HepG2 (cell line): ENCODE results near the gene BEST3. TPM values are rescaled to one million over a fixed set of nuclear protein-coding genes. Genes with fewer than 3 reads are reported as not detected.
A peak's percentile ranks its signal among the peaks of the same experiment; 100 is the strongest.

Experiments
- ATAC-seq: fragments of 200-7000 bp; cut with Tn5 transposase; 3 replicates; pipeline ENCODE4 v1.9.1; 2020; ENCODE audit warnings: mild to moderate bottlenecking, moderate library complexity
- BruUV-seq: library from RNA; stranded (reverse); fragments of 400-500 nt; replicated peaks from 2 replicates; lab custom pipeline; 2021; lab: Mats Ljungman, UMichigan
- CTCF ChIA-PET: fragments of 300-600 bp; formaldehyde crosslinking; extraction: SDS; loops from one replicate; lab custom pipeline; 2021; ENCODE audit warnings: low total read pairs, inconsistent platforms, low intra/inter-chr PET ratio; lab: Yijun Ruan, JAX
- POLR2A ChIA-PET: fragments of 350-600 bp; sonication (Branson Sonifier 250); formaldehyde crosslinking; loops from one replicate; lab custom pipeline; 2020; ENCODE audit warnings: antibody characterized with exemption, inconsistent platforms; lab: Yijun Ruan, JAX
- DNase-seq: peaks from one replicate; pipeline ENCODE4 v3.0.0-alpha.2; 2015; ENCODE audit warnings: low spot score
- FAIRE-seq: peaks from 3 replicates; lab custom pipeline; 2011; peaks lifted over from hg19 to GRCh38; lab: Jason Lieb, UNC
- H2AFZ ChIP-seq: one replicate; pipeline ENCODE4 v1.6.1; 2011; ENCODE audit warnings: low read length, inconsistent platforms
- H3K27ac ChIP-seq: fragments of 300-600 bp; 3 replicates; pipeline ENCODE4 v1.8.0; 2011; ENCODE audit warnings: mixed run types, mild to moderate bottlenecking, mixed read lengths, low read length, inconsistent platforms; ENCODE audit not compliant: insufficient read depth; ENCODE audit errors: extremely low read length
- H3K27me3 ChIP-seq, 2 experiments: fragments of 200-600 bp in 1 of 2; 2 replicates in 1 of 2; 3 replicates in 1 of 2; pipeline versions ENCODE4 v1.6.0 to v1.8.0; 2011; ENCODE audit warnings: low read length in 2 of 2, mild to moderate bottlenecking in 2 of 2, moderate library complexity in 2 of 2, inconsistent platforms in 1 of 2; ENCODE audit not compliant: insufficient read depth in 2 of 2, control insufficient read depth in 1 of 2
- H3K36me3 ChIP-seq, 2 experiments: fragments of 200-600 bp in 1 of 2; replicated peaks in 1 of 2; 2 replicates in 1 of 2; 3 replicates in 1 of 2; pipeline versions ENCODE4 v1.5.1 to v1.8.0; 2011; ENCODE audit warnings: low read length in 2 of 2, inconsistent platforms in 1 of 2; ENCODE audit not compliant: insufficient read depth in 2 of 2, control insufficient read depth in 1 of 2
- H3K4me1 ChIP-seq: 2 replicates; pipeline ENCODE4 v1.5.1; 2012; ENCODE audit warnings: low read length, inconsistent platforms; ENCODE audit not compliant: insufficient read depth
- H3K4me2 ChIP-seq: 2 replicates; pipeline ENCODE4 v1.6.0; 2011; ENCODE audit warnings: low read depth, low read length, inconsistent platforms
- H3K4me3 ChIP-seq, 3 experiments: fragments of 200-600 bp in 1 of 3; sonication (generic), shearing (Covaris generic) in 1 of 3; replicated peaks in 1 of 3; 2 replicates each; pipeline ENCODE4 v1.5.1; 2011 to 2016; ENCODE audit warnings: low read length in 3 of 3, inconsistent platforms in 2 of 3, low read depth in 2 of 3, mild to moderate bottlenecking in 2 of 3, control low read depth in 1 of 3, mixed read lengths in 1 of 3; ENCODE audit not compliant: insufficient read depth in 1 of 3
- H3K79me2 ChIP-seq: one replicate; pipeline ENCODE4 v1.6.1; 2011; ENCODE audit warnings: low read length, inconsistent platforms; ENCODE audit not compliant: insufficient read depth
- H3K9ac ChIP-seq: 2 replicates; pipeline ENCODE4 v1.6.0; 2011; ENCODE audit warnings: mild to moderate bottlenecking, low read depth, low read length, inconsistent platforms; ENCODE audit not compliant: insufficient read depth
- H3K9me3 ChIP-seq: 2 replicates; pipeline ENCODE4 v1.5.1; 2012; ENCODE audit warnings: mild to moderate bottlenecking, low read length
- H4K20me1 ChIP-seq: 2 replicates; pipeline ENCODE4 v1.6.0; 2011; ENCODE audit warnings: inconsistent platforms, mild to moderate bottlenecking, low read length, moderate library complexity; ENCODE audit not compliant: insufficient read depth
- HBP1 ChIP-seq: IDR thresholded peaks from 2 replicates; pipeline ENCODE4 v1.6.1; 2016; ENCODE audit warnings: low read depth, control low read depth
- HOXA5 ChIP-seq: sonication (generic); formaldehyde crosslinking; IDR thresholded peaks from 2 replicates; pipeline ENCODE4 v1.4.0; 2020; ENCODE audit warnings: missing genetic modification reagents
- ISL2 ChIP-seq: sonication (generic); formaldehyde crosslinking; IDR thresholded peaks from 2 replicates; pipeline ENCODE4 v1.5.0; 2020; ENCODE audit warnings: missing genetic modification reagents
- PAWR ChIP-seq: sonication (generic); formaldehyde crosslinking; IDR thresholded peaks from 2 replicates; pipeline ENCODE4 v1.4.0; 2020; ENCODE audit warnings: missing genetic modification reagents, mild to moderate bottlenecking, borderline replicate concordance
- PHF8 ChIP-seq: sonication (generic); formaldehyde crosslinking; IDR thresholded peaks from 2 replicates; pipeline ENCODE4 v1.5.0; 2020; ENCODE audit warnings: missing genetic modification reagents
- RFXANK ChIP-seq: IDR thresholded peaks from 2 replicates; pipeline ENCODE4 v1.6.1; 2016
- RXRA ChIP-seq: sonication (generic); formaldehyde crosslinking; IDR thresholded peaks from 2 replicates; pipeline ENCODE4 v1.5.1; 2020; ENCODE audit warnings: missing genetic modification reagents
- ZBTB43 ChIP-seq: sonication (generic); formaldehyde crosslinking; conservative IDR thresholded peaks from 2 replicates; pipeline ENCODE4 v1.4.0; 2020; ENCODE audit warnings: missing genetic modification reagents
- ZNF337 ChIP-seq: sonication (generic); formaldehyde crosslinking; IDR thresholded peaks from 2 replicates; pipeline ENCODE4 v1.5.1; 2020; ENCODE audit warnings: missing genetic modification reagents, low read depth, mild to moderate bottlenecking, borderline replicate concordance
- ZNF563 ChIP-seq: sonication (generic); formaldehyde crosslinking; IDR thresholded peaks from 2 replicates; pipeline ENCODE4 v1.8.0; 2022; ENCODE audit warnings: mild to moderate bottlenecking, moderate library complexity, missing genetic modification reagents
- ZNF644 ChIP-seq: IDR thresholded peaks from 2 replicates; pipeline ENCODE4 v1.6.1; 2016; ENCODE audit warnings: low read depth
- ZNF652 ChIP-seq: IDR thresholded peaks from 2 replicates; pipeline ENCODE4 v1.6.1; 2016; ENCODE audit warnings: low read depth, borderline replicate concordance
- ZNF678 ChIP-seq: sonication (generic); formaldehyde crosslinking; IDR thresholded peaks from 2 replicates; pipeline ENCODE4 v1.4.0; 2020; ENCODE audit warnings: mild to moderate bottlenecking, missing genetic modification reagents
- WGBS: methylation state at CpG from one replicate; pipeline ENCODE4 v1.1.6; 2017; ENCODE audit warnings: low lambda C conversion rate; 5-methylcytosine and 5-hydroxymethylcytosine counted together
- in situ Hi-C: cut with HindIII; loops from 2 replicates; pipeline ENCODE4 v1.10.0; 2017; ENCODE audit warnings: low pct_unique_long_range_greater_than_20kb; ENCODE audit not compliant: extremely low pct_ligation_motif_present
- intact Hi-C: fragments of 100-400 bp; cut with micrococcal nuclease; formaldehyde crosslinking; loops from one replicate; pipeline ENCODE4 v1.10.0; 2022; ENCODE audit not compliant: unreplicated experiment
- polyA plus RNA-seq, 8 experiments: library from polyadenylated mRNA; depleted of rRNA in 3 of 8; stranded (reverse) in 7 of 8; unstranded in 1 of 8; fragments of >200 nt; fragmentation: Illumina TruSeq in 4 of 8; extraction: Trizol in 4 of 8; gene quantifications; 2 replicates each; pipeline versions ENCODE4 v1.2.1 to v1.2.3, GENCODE V29; 2011 to 2016; ENCODE audit warnings: low read depth in 4 of 8, missing spikeins in 1 of 8, mixed read lengths in 1 of 8; ENCODE audit not compliant: insufficient read depth in 1 of 8
- total RNA-seq, 5 experiments: library from RNA; depleted of rRNA; stranded (reverse); fragments of >200 nt; fragmentation: Illumina TruSeq; extraction: Trizol; gene quantifications; 2 replicates each; pipeline ENCODE4 v1.2.3, GENCODE V29; 2016; ENCODE audit warnings: low read depth in 1 of 5

BEST3 gene
- total and polyA plus RNA-seq, 2 of the 13 experiments (the other 11 are each of a cell fraction or from before 2014, with no cell fraction given), result not detected

GRCh38 chr12:69744109-69744508 is 45.0 kb upstream of the BEST3 start:
- H3K27ac ChIP-seq, result no peak overlapping the region
- H3K4me2 ChIP-seq, result no peak overlapping the region
- no peak overlapping the region for H2AFZ ChIP-seq
- FAIRE-seq, result no peak
- peaks cover 28% of the 10 kb centered on the region for H3K79me2 ChIP-seq
- TF ChIP-seq RXRA (CRISPR knock-in tag), result no peak
- TF ChIP-seq HBP1 (CRISPR knock-in tag), result no peak
- no peak for TF ChIP-seq ZNF644
- TF ChIP-seq, all 625 proteins: peak for 0
- in situ Hi-C loops (no loop called here), intact Hi-C loops (loop anchor here (10.0 kb wide), 1 partner anchor 81 kb away; the partner anchor contains the start of gene MYRFL)
- DNase-seq (no peak), ATAC-seq (no peak)
- Histone ChIP-seq H3K4me1 (peaks cover 27% of the 10 kb centered on the region), H3K4me3 (no peak overlapping the region), H3K9ac (no peak overlapping the region), H4K20me1 (no peaks in the 10 kb centered on the region), H3K27me3 (no peaks in the 10 kb centered on the region; a peak in 1 of 5 replicates), H3K36me3 (no peaks in the 10 kb centered on the region), H3K9me3 (no peaks in the 10 kb centered on the region)
- WGBS, result 81% methylated on average over 4 of the region's 4 CpGs
- ChIA-PET CTCF (no interaction called here), POLR2A (no interaction called here)
- BruUV-seq, result no TSS peak

- TSS peak; percentile 91 for BruUV-seq
- ChIA-PET POLR2A (no interaction called here), CTCF (no interaction called here)
- peak overlapping the region; percentile 72 for H2AFZ ChIP-seq
- no peaks in the 10 kb centered on the region for H4K20me1 ChIP-seq
- peak overlapping the region; percentile 74 to 86 (median 83) for H3K4me3 ChIP-seq
- ATAC-seq (peak; percentile 83), DNase-seq (peak; percentile 77), FAIRE-seq (peak; percentile 72)
- H3K79me2 ChIP-seq, result peaks cover 28% of the 10 kb centered on the region
- intact Hi-C loops, result loop anchor here (10.0 kb wide), 1 partner anchor 85 kb away; the partner anchor contains the start of gene MYRFL
- 2% methylated on average over 23 of the region's 66 CpGs for WGBS
- H3K27ac ChIP-seq, result peak overlapping the region; percentile 89
- no peaks in the 10 kb centered on the region for H3K36me3 ChIP-seq
- H3K9me3 ChIP-seq, result no peaks in the 10 kb centered on the region
- in situ Hi-C loops, result no loop called here
- H3K9ac ChIP-seq, result peak overlapping the region; percentile 75
- H3K4me2 ChIP-seq, result peak overlapping the region; percentile 69
- peaks cover 0 to 6% of the 10 kb centered on the region in 2 experiments; a peak in 2 of 5 replicates for H3K27me3 ChIP-seq
- H3K4me1 ChIP-seq, result peaks cover 18% of the 10 kb centered on the region
- TF ChIP-seq PAWR (0 out of 2 replicates have a peak, but pooled peaks have one; percentile 19), ZNF563 (peak; percentile 20), ZBTB43 (CRISPR knock-in tag) (0 out of 2 replicates have a peak, but pooled peaks have one; percentile 29), ZNF337 (CRISPR knock-in tag) (0 out of 2 replicates have a peak, but pooled peaks have one; percentile 31), ISL2 (CRISPR knock-in tag) (peak; percentile 24; the same call in 1 of the 2 replicates), RFXANK (CRISPR knock-in tag) (no peak), HOXA5 (CRISPR knock-in tag) (peak; percentile 45; the same call in 1 of the 2 replicates), ZNF678 (CRISPR knock-in tag) (peak; percentile 72; the same call in 1 of the 2 replicates), PHF8 (CRISPR knock-in tag) (peak; percentile 61; the same call in 1 of the 2 replicates), ZNF652 (CRISPR knock-in tag) (peak; percentile 87)
These were observed 40.4 kb upstream of the BEST3 start for GRCh38 chr12:69739287-69740191.
